Fibroblast of mammary gland (primary cell): ENCODE measurements around the gene CCDC187.

Source experiments
- DNase-seq: peaks from one replicate; pipeline ENCODE4 v3.0.0-alpha.2; 2010; ENCODE audit warnings: low read depth
- H3K4me3 ChIP-seq: 2 replicates; pipeline ENCODE4 v1.5.1; 2011; ENCODE audit warnings: low read depth, mild to moderate bottlenecking, low read length, moderate library complexity; ENCODE audit not compliant: control insufficient read depth
- CTCF ChIP-seq: conservative IDR thresholded peaks from 2 replicates; pipeline ENCODE4 v1.5.1; 2011; ENCODE audit warnings: low read depth, low read length, inconsistent platforms; ENCODE audit not compliant: control insufficient read depth, insufficient read depth

Gene CCDC187

GRCh38 chr9:136287960-136288753 lies 15.7 kb downstream of the CCDC187 start:
- TF ChIP-seq CTCF: no peak
- no peak overlapping the region for H3K4me3 ChIP-seq
- DNase-seq: no peak

- DNase-seq: no peak
- no peak overlapping the region for H3K4me3 ChIP-seq
- no peak for TF ChIP-seq CTCF
Measured at GRCh38 chr9:136286987-136287379, 16.9 kb downstream of the CCDC187 start.

GRCh38 chr9:136286359-136286986 lies 17.4 kb downstream of the CCDC187 start:
- DNase-seq: no peak
- TF ChIP-seq CTCF: no peak
- no peak overlapping the region for H3K4me3 ChIP-seq

GRCh38 chr9:136285501-136286358 lies 18.2 kb downstream of the CCDC187 start:
- no peak overlapping the region for H3K4me3 ChIP-seq
- no peak for TF ChIP-seq CTCF
- no peak for DNase-seq

- H3K4me3 ChIP-seq: no peak overlapping the region
- DNase-seq: no peak
- no peak for TF ChIP-seq CTCF
Measured at GRCh38 chr9:136284951-136285350, 18.9 kb downstream of the CCDC187 start.

GRCh38 chr9:136284311-136284710 lies 19.6 kb downstream of the CCDC187 start:
- no peak overlapping the region for H3K4me3 ChIP-seq
- DNase-seq: no peak
- TF ChIP-seq CTCF: no peak
